Measurements from ENCODE around the gene KCND1.

The KCND1 gene

GRCh38 chrX:48972220-48973164 lies 848 bp upstream of the KCND1 start (continued):
- TF ChIP-seq PRDM2 (tag by site-specific recombination; IDR thresholded peaks at IDR 0.05; ENCODE audit: borderline replicate concordance) (no peak), ZNF776 (tag by site-specific recombination; IDR thresholded peaks at IDR 0.05; ENCODE audit: borderline replicate concordance) (no peak), ZNF544 (tag by site-specific recombination; IDR thresholded peaks at IDR 0.05) (no peak), ZNF223 (tag by site-specific recombination; IDR thresholded peaks at IDR 0.05) (no peak), ZNF239 (tag by site-specific recombination; IDR thresholded peaks at IDR 0.05) (no peak), ZNF146 (tag by site-specific recombination; IDR thresholded peaks at IDR 0.05) (0 out of 2 replicates have a peak, but pooled peaks have one; percentile 4), KLF16 (tag by site-specific recombination; IDR thresholded peaks at IDR 0.05) (no peak), ZNF791 (tag by site-specific recombination; IDR thresholded peaks at IDR 0.05) (no peak), HOXC10 (CRISPR knock-in tag; IDR thresholded peaks at IDR 0.05) (no peak), MEIS1 (CRISPR knock-in tag; IDR thresholded peaks at IDR 0.05; ENCODE audit: borderline replicate concordance) (no peak), ZNF549 (tag by site-specific recombination; IDR thresholded peaks at IDR 0.05) (no peak), ZNF26 (tag by site-specific recombination; IDR thresholded peaks at IDR 0.05) (no peak), ZNF629 (tag by site-specific recombination; IDR thresholded peaks at IDR 0.05) (peak; percentile 70), REPIN1 (tag by site-specific recombination; IDR thresholded peaks at IDR 0.05; ENCODE audit: low read depth) (no peak), HIC1 (tag by site-specific recombination; IDR thresholded peaks at IDR 0.05) (peak; percentile 77), ZNF18 (tag by site-specific recombination; IDR thresholded peaks at IDR 0.05) (peak; percentile 39; the same call in 1 of the 2 replicates), SP7 (tag by site-specific recombination; IDR thresholded peaks at IDR 0.05) (no peak), ZNF580 (tag by site-specific recombination; IDR thresholded peaks at IDR 0.05) (no peak), ZEB2 (tag by site-specific recombination; IDR thresholded peaks at IDR 0.05) (no peak), ZNF76 (tag by site-specific recombination; IDR thresholded peaks at IDR 0.05; ENCODE audit: borderline replicate concordance, low read depth) (peak; percentile 19; the same call in 1 of the 2 replicates), ZNF658 (tag by site-specific recombination; IDR thresholded peaks at IDR 0.05) (no peak), PBX3 (CRISPR knock-in tag; IDR thresholded peaks at IDR 0.05) (no peak)

Data from HEK293 (cell line).